NCI-H446 (cell line): ENCODE measurements around the gene ANKRD12.

Source experiments
- DNase-seq, 2 experiments: peaks; one replicate each; lab custom pipeline; 2025; lab: John Stamatoyannopoulos, UW

Gene ANKRD12

GRCh38 chr18:9292047-9292446 lies 155.5 kb downstream of the ANKRD12 start:
- no peak for DNase-seq

GRCh38 chr18:9293948-9294347 lies 157.4 kb downstream of the ANKRD12 start:
- no peak for DNase-seq

GRCh38 chr18:9296233-9297006 lies 159.8 kb downstream of the ANKRD12 start:
- DNase-seq = no peak

- no peak for DNase-seq
Measured at GRCh38 chr18:9297007-9297393, 160.4 kb downstream of the ANKRD12 start.

DNA sequence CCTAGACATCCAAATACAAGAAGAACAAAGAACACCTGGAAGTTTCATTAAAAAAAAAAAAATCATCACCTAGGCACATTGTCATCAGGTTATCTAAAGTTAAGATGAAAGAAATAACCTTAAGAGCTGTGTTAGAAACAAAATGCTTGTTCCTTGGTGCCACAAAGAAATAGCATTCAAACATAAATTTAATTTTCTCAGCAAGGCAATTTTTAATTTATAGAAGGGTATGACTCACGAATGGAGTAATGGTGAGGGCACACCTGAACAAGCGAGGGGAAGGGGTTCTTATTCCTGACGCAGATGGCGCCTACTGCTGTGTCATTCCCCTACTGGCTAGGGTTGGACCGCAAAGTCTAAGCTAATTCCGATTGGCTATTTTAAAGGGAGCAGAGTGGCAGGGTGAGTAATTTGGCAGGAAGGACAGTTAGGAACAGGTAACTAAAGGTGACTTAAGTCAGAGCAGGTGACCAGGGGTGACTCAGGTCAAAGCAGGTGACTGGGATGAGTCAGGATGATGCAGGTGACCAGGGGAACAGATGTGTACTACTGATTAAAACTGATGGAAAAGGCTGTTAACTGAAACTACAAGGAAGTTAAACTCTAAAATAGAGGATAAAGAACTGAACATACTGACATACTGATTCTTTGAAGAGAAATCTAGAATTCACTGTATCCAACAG lies 167.9 kb downstream of the ANKRD12 start:
- DNase-seq = no peak

GRCh38 chr18:9319333-9319732 lies 182.8 kb downstream of the ANKRD12 start:
- no peak for DNase-seq

- DNase-seq = no peak
Measured at GRCh38 chr18:9321017-9321452, 184.5 kb downstream of the ANKRD12 start.

DNA sequence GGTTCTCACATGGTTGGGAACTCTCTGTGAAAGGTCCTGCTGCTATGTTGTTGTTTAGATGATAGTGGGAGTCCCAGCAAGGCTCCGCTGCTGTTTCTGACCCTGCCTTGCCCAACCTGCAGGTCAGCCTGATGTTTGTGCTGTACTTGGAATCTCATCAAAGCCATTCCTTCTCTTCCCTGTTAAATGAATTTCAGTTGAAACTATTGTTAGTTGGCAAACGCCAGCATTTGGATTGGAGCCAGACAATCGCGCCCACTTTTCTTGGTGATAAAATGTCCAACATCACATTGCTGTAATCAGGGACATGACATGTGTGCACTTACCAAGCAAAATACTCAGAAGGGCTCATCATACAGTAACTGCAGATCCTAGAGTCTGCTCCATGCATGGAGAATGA lies 185.2 kb downstream of the ANKRD12 start:
- DNase-seq = no peak

DNA sequence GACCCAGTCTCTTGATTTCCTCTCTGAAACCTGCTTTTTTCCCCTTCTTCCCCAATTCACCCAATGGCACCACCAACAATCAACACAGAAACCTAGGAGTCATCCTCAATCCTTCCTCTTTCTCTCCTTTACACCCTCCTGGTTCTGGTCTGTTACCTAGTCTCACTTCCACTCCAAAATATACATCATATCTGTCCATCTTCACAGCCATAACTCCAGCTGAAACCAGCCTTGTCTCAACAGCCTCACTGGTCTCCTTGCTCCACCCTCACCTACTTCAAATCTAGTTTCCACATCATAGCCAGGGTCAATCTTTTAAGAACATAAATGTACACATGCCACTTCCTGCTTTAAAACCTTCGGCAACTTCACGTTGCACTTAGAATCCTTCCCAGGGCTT lies 186.2 kb downstream of the ANKRD12 start:
- no peak for DNase-seq

DNA sequence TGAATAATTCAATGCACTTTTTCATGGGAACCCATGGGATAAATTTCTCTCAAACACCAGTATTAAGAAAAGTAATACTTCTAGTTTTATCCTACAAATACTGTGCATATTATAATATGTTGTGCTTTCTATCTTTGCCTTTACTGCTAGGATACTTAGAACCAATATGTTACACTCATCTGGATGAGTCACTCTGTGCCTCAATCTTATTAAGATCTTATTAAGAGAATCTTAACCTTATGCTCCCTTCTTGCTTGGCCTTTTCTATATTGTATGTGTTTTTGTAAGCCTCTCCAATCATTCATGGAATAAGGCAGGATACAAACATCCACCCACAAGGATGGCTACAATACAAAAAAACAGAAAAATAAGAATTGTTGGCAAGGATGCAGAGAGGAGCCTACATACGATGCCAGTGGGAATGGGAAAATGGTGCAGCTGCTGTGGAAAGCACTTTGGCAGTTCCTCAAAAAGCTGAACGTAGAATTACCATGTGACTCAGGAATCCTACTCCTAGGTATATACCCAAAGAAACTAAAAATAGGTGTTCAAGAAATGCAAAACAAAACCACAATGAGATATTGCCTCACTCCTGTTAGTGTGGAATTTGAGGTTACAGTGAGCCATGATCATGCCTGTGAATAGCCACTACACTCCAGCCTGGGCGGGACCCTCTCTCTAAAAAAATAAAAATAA lies 187.3 kb downstream of the ANKRD12 start:
- DNase-seq = no peak

GRCh38 chr18:9325716-9326115 lies 189.1 kb downstream of the ANKRD12 start:
- no peak for DNase-seq

GRCh38 chr18:9328776-9329175 lies 192.2 kb downstream of the ANKRD12 start:
- no peak for DNase-seq

DNA sequence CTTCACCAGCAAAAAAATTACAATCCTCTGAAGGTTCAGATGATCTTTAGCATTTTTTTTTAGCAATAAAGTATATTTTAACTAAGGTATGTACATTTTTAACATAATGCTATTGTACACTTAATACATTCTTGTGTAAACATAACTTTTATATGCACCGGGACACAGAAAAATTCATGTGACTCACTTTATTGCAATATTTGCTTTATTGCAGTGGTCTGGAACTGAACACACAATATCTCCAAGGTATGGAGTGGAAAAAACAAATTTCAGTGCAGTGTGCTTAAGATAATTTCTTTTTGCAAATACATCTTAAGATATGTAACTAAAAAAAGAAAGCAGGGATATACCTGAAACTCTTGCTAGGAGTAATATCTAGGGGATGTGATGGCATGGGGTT lies 192.9 kb downstream of the ANKRD12 start:
- no peak for DNase-seq

DNA sequence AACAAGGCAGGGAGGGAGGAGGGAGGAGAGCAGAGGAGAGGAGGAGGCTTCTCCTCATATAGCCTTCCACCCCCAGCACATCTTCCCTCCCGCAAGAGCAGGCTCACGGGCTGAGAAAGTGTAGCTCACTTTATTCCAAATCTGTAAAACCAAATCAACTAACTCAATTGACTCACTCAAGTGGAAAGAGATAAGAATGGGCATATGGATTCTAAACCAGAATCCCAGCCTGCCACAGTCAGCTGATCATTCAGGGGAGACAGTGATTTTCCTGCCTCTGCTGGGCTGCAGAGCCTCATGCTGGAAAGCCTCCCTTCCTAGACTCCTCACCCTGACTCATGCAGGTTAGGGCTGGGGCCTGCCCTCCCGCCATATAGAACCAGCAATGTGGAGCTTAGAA lies 193.8 kb downstream of the ANKRD12 start:
- no peak for DNase-seq

DNA sequence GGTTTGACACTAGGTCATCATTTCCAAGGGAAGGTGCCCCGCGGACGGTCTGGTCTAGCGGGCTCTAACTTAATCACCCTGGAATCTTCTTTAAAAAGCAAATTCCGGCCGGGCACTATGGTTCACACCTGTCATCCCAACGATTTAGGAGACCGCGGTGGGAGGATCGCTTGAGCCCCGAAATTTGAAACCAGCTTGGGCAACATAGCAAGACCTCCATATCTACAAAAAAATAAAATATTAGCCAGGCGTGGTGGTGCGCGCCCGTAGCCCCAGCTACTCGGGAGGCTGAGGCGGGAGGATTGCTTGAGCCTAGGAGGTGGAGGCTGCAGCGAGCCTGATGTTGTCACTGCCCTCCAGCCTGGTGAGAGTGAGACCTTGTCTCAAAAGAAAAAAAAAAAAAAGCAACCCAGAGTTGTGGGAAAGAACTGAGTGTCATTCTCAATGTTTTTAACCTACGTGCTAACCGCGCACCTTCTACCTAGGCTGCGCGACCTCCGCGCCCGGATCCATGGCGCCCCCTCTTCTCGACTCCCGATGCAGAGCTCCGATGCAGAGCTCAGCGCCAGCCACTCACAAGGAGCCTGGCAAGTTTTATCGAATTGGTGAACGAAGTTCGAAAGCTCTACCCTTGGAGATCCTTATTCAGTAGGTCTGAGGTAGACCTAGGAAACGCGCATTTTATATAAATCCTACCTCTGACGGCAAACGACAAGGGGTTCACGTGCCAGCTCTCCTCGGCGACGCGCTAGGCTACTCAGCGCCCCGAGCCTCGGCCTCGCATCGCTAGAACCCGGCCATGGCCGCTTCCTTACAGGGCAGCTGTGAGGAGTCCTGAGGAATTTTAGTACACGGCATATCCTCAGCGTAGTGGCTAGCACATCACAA lies 197.1 kb downstream of the ANKRD12 start:
- no peak for DNase-seq

DNA sequence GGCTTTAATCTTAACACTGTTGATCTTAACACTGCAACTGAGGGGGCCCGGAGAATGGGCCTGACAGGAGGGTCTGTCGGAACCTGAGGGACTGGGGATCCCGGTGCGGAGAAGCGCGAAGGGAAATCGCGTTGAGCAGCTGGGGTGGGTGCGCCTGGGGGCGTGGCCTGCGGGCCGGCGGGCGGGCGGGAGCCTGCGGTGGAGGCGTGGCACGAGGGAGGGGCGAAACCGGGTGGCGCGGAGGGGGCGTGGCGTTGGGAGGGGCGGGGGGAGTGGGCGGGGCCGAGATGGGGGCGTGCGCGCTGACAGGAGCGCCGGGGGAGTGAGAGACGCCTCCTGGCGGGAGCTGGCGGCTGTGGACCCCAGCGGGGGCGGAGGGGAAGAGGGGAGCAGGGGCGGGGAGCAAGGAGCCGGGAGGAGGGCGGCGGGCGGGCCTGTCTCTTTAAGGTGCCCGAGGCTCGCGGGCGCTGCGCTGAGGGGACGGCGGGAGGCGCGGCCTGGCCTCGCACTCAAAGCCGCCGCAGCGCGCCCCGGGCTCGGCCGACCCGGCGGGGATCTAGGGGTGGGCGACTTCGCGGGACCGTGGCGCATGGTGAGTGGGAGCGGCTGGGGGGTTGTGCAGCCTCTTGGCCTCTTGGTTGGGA lies 197.9 kb downstream of the ANKRD12 start, which contains the start of gene TWSG1:
Gene TWSG1, plus strand, starts transcription at position 445 of the 644 bp plus-strand sequence. CDS start 2,457 bp downstream, outside the sequence.
- DNase-seq = peak; percentile 62 to 93

GRCh38 chr18:9334973-9335696 lies 198.6 kb downstream of the ANKRD12 start:
- DNase-seq = no peak
